NCI-H774 (cell line): ENCODE data around the gene SEPTIN2.
"Not testable (repeated sequence)": the region's sequence is repeated elsewhere in the genome, so short reads cannot be mapped to it uniquely, and the experiment has no call there.

Experiments used
- DNase-seq: peaks from one replicate; lab custom pipeline; 2025; lab: John Stamatoyannopoulos, UW

Gene SEPTIN2

GRCh38 chr2:241314226-241315092 is 1.3 kb upstream of the SEPTIN2 start:
- DNase-seq, result no peak

GRCh38 chr2:241315093-241315878 is 439 bp upstream of the SEPTIN2 start, which contains the start of gene HDLBP:
TSS of gene HDLBP (minus strand) at chr2:241315672. CDS start at chr2:241266869, 48,803 bp downstream.
- peak; percentile 96 for DNase-seq

DNA sequence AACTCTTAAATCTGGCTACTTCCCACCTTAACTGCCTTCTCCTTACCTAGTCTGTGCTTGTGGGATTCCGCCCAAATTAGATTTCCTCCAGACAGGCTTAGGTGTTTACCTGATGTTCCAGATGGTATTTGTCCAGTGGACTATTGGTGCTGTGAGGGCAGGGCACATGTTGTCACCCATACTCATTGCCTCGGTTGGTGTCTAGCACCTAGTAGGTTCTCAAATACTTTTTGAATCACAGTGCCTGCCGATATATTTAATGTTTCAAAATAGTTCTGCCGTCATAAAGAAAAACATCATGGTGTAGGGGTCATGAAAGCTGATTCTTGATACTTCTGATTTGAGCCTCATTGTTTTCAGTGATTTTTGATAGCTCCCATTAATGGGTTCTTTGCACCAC is 1.1 kb downstream of the SEPTIN2 start:
- DNase-seq, result no peak

DNA sequence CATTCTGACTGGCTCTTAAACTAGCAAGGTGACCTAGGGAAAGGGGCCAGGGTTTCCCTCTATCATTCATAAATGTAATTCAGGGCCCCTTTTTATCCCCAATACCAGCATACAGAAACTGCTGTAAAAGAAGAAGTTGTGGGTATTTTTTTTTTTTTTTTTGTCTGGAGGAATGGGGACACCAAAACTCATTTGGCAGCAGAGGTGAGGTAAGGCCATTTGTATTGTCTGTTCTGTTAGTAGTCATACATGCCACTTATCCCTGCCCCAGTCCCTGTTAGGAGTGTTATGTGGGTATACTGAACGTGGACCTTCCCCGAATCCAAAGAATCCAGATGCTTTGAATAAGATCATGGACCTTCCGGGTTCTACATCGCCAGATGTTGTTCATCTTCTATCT is 1.7 kb downstream of the SEPTIN2 start:
- no peak for DNase-seq

- DNase-seq, result not testable (repeated sequence)
Observed at GRCh38 chr2:241318830-241319229, 3.1 kb downstream of the SEPTIN2 start.

DNA sequence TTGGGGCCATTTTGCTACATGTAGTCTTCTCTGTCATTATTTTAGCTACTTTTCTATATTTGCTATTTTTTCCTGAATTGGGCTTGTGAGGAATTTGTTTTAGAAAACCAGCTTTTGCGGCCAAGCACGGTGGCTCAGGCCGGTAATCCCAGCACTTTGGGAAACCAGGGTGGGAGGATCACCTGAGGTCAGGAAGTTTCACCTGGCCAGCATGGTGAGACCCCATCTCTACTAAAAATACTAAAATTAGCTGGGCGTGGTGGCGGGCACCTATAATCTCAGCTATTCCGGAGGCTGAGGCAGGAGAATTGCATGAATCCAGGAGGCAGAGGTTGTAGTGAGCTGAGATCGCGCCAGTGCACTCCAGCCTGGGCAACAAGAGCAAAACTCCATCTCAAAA is 4.7 kb downstream of the SEPTIN2 start:
- DNase-seq, result no peak

GRCh38 chr2:241321033-241321432 is 5.3 kb downstream of the SEPTIN2 start:
- no peak for DNase-seq

DNA sequence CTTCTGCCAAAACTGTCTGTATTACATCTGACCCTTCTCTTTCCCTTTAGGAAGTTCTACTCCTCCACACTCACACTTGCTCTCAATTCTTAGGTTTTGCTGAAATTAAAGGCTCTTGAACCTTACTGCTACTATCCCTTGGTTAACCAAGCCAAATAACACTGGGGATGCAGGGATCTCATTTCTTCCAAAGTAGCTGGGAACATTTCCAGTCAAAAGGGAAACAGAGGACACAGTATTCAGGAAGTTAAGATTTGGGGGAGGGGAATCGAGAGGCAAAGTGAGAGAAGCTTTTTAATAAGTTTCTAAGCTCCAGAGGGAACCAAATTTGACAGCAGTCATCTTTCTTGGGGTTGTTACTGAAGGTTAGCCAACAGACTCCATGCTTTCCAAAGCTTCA is 6.2 kb downstream of the SEPTIN2 start:
- no peak for DNase-seq

- DNase-seq, result no peak
Observed at GRCh38 chr2:241323778-241324177, 8.1 kb downstream of the SEPTIN2 start.

DNA sequence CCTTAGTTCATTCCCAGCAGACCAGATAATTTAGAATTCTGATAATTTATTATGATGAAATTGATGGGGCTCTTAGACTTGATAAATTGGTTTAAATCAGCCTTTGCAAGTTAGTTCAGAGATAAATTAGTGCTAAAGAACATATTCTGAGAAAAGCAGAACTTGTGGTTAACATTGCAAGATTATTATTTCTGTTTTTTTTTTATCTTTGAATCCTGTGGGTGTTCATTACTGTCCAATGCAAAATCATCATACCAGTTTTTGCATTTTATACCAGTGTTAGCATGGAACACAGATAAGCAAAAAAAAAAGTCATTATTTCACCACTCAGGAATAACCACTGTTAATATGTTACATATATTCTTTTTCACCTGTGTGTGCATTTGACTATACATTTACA is 9.1 kb downstream of the SEPTIN2 start:
- DNase-seq, result no peak

- no peak for DNase-seq
Observed at GRCh38 chr2:241325257-241325656, 9.5 kb downstream of the SEPTIN2 start.

DNA sequence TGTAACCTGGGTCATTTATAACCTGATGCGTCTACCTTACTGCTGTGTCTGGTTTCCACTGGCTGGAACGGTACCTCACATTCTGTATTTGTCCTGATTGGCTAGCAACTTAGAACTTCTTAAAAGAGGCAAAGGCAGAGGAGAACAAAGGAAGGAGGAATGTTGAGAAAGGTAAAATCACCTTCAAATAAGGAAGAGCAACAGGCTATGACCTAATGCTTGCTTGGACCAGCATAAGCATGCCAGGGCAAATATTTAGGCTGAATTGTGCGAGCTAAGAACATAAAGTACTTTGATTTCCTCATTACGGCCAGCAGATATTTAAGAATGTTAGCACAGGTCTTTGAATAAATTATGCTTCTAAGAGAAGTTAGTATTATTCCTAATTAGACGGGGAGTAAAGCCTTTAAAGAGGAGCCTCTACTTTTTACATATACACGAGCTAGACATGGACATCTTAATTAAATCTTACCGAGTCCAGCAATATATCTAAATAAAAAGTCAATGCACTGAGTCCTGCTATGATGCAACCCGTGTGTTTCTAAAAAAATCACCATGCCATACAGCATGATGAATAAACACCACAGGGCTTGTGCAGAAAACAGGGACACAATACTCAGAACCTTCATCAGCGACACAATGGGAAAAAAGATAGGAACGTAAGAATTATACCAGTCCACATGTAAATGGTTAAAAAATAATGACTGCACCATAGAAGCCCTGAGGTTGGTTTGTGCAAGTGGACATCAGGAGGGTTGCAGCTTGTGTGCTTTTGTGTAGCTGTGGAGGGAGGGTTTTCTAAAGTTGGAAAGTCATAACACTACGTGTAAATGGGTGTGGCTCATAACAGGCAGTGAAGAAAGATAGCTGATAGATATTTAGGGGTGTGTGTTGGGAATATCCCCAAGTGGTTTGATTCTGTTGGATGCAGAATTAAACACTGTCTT is 14.2 kb downstream of the SEPTIN2 start:
- DNase-seq, result no peak

- no peak for DNase-seq
Observed at GRCh38 chr2:241330616-241330981, 14.9 kb downstream of the SEPTIN2 start.

DNA sequence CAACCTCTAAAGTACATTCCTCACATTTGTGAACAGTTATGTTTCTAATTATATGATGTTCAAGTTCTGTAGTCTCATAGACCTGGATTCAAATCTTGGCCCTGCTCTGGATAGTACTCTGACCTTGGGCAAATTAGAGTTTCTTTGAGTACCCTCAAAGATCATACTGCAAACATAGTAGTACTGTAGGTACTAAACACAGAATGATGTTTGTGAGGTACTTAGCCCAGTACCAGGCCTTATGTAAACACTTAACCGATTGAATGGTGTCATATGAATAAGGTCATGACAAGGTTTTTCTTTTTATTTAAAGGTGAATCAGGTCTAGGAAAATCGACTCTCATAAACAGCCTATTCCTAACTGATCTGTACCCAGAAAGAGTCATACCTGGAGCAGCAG is 19.1 kb downstream of the SEPTIN2 start:
- peak; percentile 17 for DNase-seq

- DNase-seq, result no peak
Observed at GRCh38 chr2:241339839-241340630, 24.3 kb downstream of the SEPTIN2 start.

GRCh38 chr2:241340631-241341163 is 25.0 kb downstream of the SEPTIN2 start:
- no peak for DNase-seq

DNA sequence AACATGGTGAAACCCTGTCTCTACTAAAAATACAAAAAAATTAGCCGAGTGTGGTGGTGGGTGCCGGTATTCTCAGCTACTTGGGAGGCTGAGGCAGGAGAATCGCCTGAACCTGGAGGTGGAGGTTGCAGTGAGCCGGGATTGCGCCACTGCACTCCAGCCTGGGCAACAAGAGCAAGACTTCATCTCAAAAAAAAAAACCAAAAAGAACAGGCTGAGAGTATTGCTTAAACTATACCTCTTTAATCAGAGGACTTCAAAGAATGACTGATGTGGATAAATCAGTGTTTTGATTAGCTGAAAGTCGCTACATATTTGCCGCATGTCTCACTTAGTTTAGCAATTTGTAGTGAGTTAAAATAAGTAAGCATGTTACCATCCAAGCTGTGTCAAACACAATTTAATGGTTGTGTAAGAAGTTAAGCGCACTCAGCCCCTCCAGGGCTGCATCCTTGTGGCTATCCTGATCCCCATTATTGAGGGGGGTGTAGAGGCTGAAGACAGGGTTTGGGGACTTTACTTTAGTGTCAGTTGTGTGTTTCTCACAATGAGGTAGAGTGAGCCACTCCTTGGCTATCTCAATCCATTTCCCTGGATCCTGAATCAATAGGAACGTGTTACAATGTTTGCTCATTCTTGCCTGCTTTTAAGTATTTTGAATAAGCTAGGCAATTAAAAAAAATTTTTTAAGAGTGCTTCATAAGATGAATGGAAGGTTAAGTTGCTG is 29.4 kb downstream of the SEPTIN2 start:
- no peak for DNase-seq

- DNase-seq, result no peak
Observed at GRCh38 chr2:241349941-241350340, 34.2 kb downstream of the SEPTIN2 start.

GRCh38 chr2:241350530-241350877 is 34.8 kb downstream of the SEPTIN2 start:
- no peak for DNase-seq

GRCh38 chr2:241350878-241351639 is 35.3 kb downstream of the SEPTIN2 start:
- no peak for DNase-seq
